ENCODE results near the gene ECI1. TPM values are rescaled to one million over a fixed set of nuclear protein-coding genes. Genes with fewer than 3 reads are reported as not detected.

Gene ECI1
- total and polyA plus RNA-seq, 2 of the 13 experiments (the other 11 are each of a cell fraction or from before 2014, with no cell fraction given), result 82.0 to 102 TPM

GRCh38 chr16:2226245-2226793, 25.1 kb downstream of the ECI1 start (continued):
- TF ChIP-seq PCBP2 (optimal IDR thresholded peaks at IDR 0.05; ENCODE audit: low read depth, low read length, poor library complexity, severe bottlenecking) (no peak), ZNF768 (CRISPR knock-in tag; IDR thresholded peaks at IDR 0.05) (no peak; the same call in 1 of the 2 replicates), ZFP90 (CRISPR knock-in tag; IDR thresholded peaks at IDR 0.05; ENCODE audit: borderline replicate concordance) (no peak), REPIN1 (CRISPR knock-in tag; IDR thresholded peaks at IDR 0.05; ENCODE audit: borderline replicate concordance, low read depth) (no peak), CTCF (CRISPR knock-in tag; IDR thresholded peaks at IDR 0.05) (no peak), ZIK1 (CRISPR knock-in tag; IDR thresholded peaks at IDR 0.05; ENCODE audit: borderline replicate concordance, low read depth) (no peak), XBP1 (CRISPR knock-in tag; IDR thresholded peaks at IDR 0.05) (no peak), ZNF580 (CRISPR knock-in tag; IDR thresholded peaks at IDR 0.05; ENCODE audit: borderline replicate concordance, low read depth) (no peak), BCLAF1 (IDR thresholded peaks at IDR 0.05) (no peak), ZSCAN31 (CRISPR knock-in tag; IDR thresholded peaks at IDR 0.05; ENCODE audit: low read depth) (no peak), ZNF547 (CRISPR knock-in tag; IDR thresholded peaks at IDR 0.05) (0 out of 2 replicates have a peak, but pooled peaks have one; percentile 48), ZFY (CRISPR knock-in tag; IDR thresholded peaks at IDR 0.05) (no peak), ZNF205 (CRISPR knock-in tag; IDR thresholded peaks at IDR 0.05) (0 out of 2 replicates have a peak, but pooled peaks have one; percentile 25), ZNF792 (CRISPR knock-in tag; IDR thresholded peaks at IDR 0.05) (peak; percentile 92), NFYC (CRISPR knock-in tag; IDR thresholded peaks at IDR 0.05) (0 out of 2 replicates have a peak, but pooled peaks have one; percentile 18), ARHGAP35 (CRISPR knock-in tag; IDR thresholded peaks at IDR 0.05; ENCODE audit: borderline replicate concordance) (no peak), ZNF678 (CRISPR knock-in tag; IDR thresholded peaks at IDR 0.05) (no peak)
- TF ChIP-seq, protein P1, sequence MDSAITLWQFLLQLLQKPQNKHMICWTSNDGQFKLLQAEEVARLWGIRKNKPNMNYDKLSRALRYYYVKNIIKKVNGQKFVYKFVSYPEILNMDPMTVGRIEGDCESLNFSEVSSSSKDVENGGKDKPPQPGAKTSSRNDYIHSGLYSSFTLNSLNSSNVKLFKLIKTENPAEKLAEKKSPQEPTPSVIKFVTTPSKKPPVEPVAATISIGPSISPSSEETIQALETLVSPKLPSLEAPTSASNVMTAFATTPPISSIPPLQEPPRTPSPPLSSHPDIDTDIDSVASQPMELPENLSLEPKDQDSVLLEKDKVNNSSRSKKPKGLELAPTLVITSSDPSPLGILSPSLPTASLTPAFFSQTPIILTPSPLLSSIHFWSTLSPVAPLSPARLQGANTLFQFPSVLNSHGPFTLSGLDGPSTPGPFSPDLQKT (CRISPR knock-in tag; IDR thresholded peaks at IDR 0.05; ENCODE audit: borderline replicate concordance), result no peak
- TF ChIP-seq, protein P2, sequence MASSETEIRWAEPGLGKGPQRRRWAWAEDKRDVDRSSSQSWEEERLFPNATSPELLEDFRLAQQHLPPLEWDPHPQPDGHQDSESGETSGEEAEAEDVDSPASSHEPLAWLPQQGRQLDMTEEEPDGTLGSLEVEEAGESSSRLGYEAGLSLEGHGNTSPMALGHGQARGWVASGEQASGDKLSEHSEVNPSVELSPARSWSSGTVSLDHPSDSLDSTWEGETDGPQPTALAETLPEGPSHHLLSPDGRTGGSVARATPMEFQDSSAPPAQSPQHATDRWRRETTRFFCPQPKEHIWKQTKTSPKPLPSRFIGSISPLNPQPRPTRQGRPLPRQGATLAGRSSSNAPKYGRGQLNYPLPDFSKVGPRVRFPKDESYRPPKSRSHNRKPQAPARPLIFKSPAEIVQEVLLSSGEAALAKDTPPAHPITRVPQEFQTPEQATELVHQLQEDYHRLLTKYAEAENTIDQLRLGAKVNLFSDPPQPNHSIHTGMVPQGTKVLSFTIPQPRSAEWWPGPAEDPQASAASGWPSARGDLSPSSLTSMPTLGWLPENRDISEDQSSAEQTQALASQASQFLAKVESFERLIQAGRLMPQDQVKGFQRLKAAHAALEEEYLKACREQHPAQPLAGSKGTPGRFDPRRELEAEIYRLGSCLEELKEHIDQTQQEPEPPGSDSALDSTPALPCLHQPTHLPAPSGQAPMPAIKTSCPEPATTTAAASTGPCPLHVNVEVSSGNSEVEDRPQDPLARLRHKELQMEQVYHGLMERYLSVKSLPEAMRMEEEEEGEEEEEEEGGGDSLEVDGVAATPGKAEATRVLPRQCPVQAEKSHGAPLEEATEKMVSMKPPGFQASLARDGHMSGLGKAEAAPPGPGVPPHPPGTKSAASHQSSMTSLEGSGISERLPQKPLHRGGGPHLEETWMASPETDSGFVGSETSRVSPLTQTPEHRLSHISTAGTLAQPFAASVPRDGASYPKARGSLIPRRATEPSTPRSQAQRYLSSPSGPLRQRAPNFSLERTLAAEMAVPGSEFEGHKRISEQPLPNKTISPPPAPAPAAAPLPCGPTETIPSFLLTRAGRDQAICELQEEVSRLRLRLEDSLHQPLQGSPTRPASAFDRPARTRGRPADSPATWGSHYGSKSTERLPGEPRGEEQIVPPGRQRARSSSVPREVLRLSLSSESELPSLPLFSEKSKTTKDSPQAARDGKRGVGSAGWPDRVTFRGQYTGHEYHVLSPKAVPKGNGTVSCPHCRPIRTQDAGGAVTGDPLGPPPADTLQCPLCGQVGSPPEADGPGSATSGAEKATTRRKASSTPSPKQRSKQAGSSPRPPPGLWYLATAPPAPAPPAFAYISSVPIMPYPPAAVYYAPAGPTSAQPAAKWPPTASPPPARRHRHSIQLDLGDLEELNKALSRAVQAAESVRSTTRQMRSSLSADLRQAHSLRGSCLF (CRISPR knock-in tag; IDR thresholded peaks at IDR 0.05; ENCODE audit: borderline replicate concordance), result no peak

Measured in HepG2 (cell line).